ENCODE data around the gene CHPF2.

CHPF2 gene

GRCh38 chr7:151245360-151246101 is 13.2 kb downstream of the CHPF2 start:
- DNase-seq (ENCODE audit: low read depth in 2 of 2), result peak in 1 of 2 donors; percentile 47

GRCh38 chr7:151246102-151246850 is 14.0 kb downstream of the CHPF2 start:
- DNase-seq (ENCODE audit: low read depth in 2 of 2), result no peak

- no peak for DNase-seq (ENCODE audit: low read depth in 2 of 2)
These were observed 14.7 kb downstream of the CHPF2 start for GRCh38 chr7:151246851-151247580.

- no peak for DNase-seq (ENCODE audit: low read depth in 2 of 2)
These were observed 15.5 kb downstream of the CHPF2 start for GRCh38 chr7:151247611-151248345.

GRCh38 chr7:151248346-151249033 is 16.2 kb downstream of the CHPF2 start, which contains the start of gene SMARCD3:
TSS of gene SMARCD3 (minus strand) at chr7:151248694. CDS start at chr7:151248562, 132 bp downstream.
- DNase-seq (ENCODE audit: low read depth in 2 of 2), result no peak

- no peak for DNase-seq (ENCODE audit: low read depth in 2 of 2)
These were observed 16.9 kb downstream of the CHPF2 start for GRCh38 chr7:151249034-151249731.

- DNase-seq (ENCODE audit: low read depth in 2 of 2), result no peak
These were observed 17.4 kb downstream of the CHPF2 start for GRCh38 chr7:151249732-151250072.

- DNase-seq (ENCODE audit: low read depth in 2 of 2), result no peak
These were observed 18.2 kb downstream of the CHPF2 start for GRCh38 chr7:151250181-151251132.

GRCh38 chr7:151251328-151251688 is 19.0 kb downstream of the CHPF2 start:
- DNase-seq (ENCODE audit: low read depth in 2 of 2), result no peak

GRCh38 chr7:151251689-151252560 is 19.6 kb downstream of the CHPF2 start:
- no peak for DNase-seq (ENCODE audit: low read depth in 2 of 2)

- no peak for DNase-seq (ENCODE audit: low read depth in 2 of 2)
These were observed 20.2 kb downstream of the CHPF2 start for GRCh38 chr7:151252561-151252835.

- DNase-seq (ENCODE audit: low read depth in 2 of 2), result no peak
These were observed 20.9 kb downstream of the CHPF2 start for GRCh38 chr7:151252961-151253711.

GRCh38 chr7:151254316-151254715 is 22.0 kb downstream of the CHPF2 start:
- no peak for DNase-seq (ENCODE audit: low read depth in 2 of 2)

- no peak for DNase-seq (ENCODE audit: low read depth in 2 of 2)
These were observed 22.6 kb downstream of the CHPF2 start for GRCh38 chr7:151254851-151255250.

- DNase-seq (ENCODE audit: low read depth in 2 of 2), result no peak
These were observed 23.1 kb downstream of the CHPF2 start for GRCh38 chr7:151255390-151255789.

- no peak for DNase-seq (ENCODE audit: low read depth in 2 of 2)
These were observed 24.2 kb downstream of the CHPF2 start for GRCh38 chr7:151256410-151257045.

GRCh38 chr7:151257990-151258389 is 25.7 kb downstream of the CHPF2 start:
- DNase-seq (ENCODE audit: low read depth in 2 of 2), result no peak

- DNase-seq (ENCODE audit: low read depth in 2 of 2), result no peak
These were observed 28.2 kb downstream of the CHPF2 start for GRCh38 chr7:151260471-151260870.

Measured in activated CD8-positive, alpha-beta memory T cell treated with anti-CD3 and anti-CD28 coated beads for 4 hours (primary cell).